CD4-positive, alpha-beta T cell treated with Interleukin-17A for 1 hour (primary cell): ENCODE data around the gene TSPO2.

Source experiments
- DNase-seq: peaks from one replicate; pipeline ENCODE4 v3.0.0-alpha.2; 2020

TSPO2 gene

DNA sequence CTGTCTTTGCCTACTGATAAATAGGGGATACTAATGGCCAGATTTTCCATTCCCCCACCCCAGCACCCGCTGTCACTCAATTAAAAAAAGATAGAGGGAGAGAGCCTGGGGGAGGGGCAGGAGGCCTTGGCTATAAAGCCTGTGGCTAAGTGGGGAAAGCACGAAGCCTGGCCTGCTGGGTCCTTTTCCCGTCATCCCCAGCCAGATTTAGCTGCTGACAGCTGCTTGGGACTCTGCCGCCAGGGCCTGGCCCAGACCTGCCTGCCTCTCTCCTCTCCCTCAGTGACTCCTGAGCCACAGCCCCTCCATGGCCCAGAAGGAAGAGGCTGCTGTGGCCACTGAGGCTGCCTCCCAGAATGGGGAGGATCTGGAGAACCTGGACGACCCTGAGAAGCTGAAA lies 10.8 kb downstream of the TSPO2 start, which contains the start of gene APOBEC2:
TSS of gene APOBEC2 (plus strand) at position 162 of the 400 bp plus-strand sequence. CDS start at position 308, 146 bp downstream.
- no peak for DNase-seq

DNA sequence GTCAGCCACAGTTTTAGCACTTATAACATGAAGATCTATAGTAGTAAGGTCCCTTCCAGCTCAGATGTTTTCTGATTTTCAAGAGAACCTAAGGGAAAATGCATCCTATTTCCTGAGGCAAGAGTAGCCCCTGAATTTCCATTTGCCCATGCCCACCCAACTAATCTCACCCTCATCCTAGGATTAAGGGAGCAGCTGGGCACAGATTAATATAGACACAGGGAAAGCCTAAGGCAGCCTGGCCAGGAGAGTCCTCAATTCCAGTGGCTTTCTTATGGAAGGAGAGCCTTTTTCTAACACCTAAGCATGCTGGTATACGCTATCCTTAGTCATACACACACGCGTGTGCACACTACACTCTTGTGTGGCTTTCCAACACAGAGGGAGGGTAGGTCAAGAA lies 12.2 kb downstream of the TSPO2 start:
- DNase-seq, result no peak

DNA sequence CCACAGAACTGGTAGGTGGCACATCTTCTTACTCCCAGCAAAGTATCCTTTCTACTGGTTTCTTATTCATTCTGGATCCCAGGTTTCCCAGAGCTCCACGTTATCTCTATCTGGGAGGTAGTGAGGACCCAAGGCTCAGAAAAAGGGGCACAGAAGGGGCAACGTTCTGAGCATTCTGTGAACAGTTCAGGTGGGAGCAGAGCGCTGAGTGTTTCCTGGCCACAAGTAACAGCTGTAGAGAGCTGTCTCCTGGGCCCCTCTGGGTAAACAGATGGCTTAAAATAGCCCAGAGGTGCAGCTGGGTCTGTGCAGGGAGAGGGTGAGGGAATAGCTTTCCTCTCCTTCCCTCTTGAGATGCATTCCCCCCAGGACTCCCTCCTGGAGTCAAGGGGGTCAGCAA lies 12.9 kb downstream of the TSPO2 start:
- no peak for DNase-seq

DNA sequence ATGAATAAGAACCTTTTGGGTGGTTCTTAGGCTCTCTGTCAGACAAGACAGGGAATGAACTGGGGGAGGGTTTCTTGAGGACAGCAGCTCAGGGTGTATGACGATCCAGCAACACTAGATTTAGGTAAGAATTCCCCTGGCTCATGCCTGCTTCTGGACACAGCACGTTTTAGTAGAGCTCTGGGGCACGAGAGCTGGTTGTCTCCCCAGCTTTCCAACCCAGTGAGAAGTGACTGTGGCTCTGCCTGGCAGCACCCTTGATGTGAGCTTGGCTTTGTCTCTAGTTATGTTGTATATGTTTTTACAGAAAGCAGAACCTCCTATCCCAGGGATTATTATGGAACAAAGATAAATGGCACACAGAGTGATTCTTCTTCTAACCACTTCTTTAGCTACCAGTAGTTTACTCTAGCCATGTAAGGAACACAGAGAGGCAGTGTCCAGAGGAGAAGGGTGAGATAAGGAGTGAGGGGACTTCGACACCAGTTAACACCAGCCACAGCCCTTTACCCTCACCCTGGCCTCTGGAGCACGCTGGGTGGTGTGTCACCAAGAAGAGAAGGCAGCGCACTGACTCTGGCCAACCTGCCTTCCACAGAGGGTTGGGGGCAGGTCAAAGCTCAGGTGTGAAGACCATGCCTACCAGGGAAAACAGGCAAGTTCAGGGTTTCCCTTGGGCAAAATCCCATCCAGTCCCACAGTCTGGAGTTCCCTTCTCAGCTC lies 14.7 kb downstream of the TSPO2 start:
- no peak for DNase-seq

DNA sequence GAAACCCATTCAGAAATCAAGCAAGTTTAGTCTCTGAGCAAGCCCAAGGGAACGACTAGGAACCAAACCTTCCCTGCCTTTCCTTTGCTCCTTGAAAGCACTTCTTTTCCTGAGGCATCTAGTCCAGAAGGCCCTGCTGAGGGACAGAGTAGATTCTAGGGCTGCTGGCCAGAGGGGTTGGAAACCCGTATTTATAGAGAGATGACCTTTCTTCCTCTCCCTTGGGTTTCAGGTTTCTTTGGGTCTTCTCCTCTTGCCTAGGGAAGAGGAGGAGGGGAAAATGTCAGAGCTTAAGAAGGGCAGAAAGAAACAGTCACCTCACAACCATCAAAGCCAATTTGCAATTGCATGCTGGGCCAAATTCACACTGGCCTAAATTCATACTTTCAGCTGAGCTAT lies 16.5 kb downstream of the TSPO2 start:
- no peak for DNase-seq

DNA sequence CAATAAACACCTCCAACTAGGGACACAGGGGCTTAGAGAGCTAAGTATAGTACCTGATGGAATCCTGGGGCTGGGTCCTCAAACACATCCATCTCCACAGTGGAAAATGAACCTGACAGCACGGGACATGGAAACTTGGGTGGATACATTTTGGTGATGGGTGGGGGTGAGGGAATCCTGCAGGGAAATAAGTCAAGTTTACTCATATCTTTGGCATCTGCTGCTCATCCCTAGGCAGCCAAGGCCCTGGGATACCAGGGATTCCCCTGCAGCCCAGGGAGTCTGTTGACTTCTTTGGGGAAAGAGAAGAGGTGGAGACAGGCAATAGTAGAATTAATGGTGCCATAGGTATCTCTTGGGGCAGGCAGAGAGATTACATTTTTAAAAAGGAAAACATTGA lies 17.3 kb downstream of the TSPO2 start:
- DNase-seq, result no peak

DNA sequence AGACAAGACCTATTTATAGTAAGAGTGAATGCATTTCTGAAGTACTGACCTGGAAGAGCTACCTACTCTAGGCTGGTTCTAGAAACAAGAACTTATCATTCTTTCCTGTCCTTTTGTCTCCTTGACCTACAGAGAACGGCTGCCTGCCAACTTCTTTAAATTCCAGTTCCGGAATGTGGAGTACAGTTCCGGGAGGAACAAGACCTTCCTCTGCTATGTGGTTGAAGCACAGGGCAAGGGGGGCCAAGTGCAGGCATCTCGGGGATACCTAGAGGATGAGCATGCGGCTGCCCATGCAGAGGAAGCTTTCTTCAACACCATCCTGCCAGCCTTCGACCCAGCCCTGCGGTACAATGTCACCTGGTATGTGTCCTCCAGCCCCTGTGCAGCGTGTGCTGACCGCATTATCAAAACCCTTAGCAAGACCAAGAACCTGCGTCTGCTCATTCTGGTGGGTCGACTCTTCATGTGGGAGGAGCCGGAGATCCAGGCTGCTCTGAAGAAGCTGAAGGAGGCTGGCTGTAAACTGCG lies 19.0 kb downstream of the TSPO2 start:
- no peak for DNase-seq

DNA sequence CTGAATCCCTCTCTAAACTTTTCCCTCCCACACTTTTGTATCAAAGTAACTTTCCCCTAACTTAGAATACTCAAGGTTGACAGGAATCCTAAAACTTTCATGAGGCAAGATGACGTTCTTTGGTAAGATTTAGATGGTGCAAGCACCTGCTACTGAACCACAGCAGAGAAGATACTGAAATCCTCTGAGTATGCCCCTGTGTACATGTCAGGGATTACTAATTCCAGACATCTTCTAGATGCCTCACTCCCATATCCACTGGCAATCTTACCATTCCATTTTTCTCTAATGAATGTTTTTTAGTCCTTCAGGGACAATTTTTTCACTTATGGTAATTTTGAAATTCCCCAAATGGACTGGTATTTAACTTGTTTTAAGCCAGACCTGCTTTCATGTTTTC lies 19.8 kb downstream of the TSPO2 start:
- no peak for DNase-seq

DNA sequence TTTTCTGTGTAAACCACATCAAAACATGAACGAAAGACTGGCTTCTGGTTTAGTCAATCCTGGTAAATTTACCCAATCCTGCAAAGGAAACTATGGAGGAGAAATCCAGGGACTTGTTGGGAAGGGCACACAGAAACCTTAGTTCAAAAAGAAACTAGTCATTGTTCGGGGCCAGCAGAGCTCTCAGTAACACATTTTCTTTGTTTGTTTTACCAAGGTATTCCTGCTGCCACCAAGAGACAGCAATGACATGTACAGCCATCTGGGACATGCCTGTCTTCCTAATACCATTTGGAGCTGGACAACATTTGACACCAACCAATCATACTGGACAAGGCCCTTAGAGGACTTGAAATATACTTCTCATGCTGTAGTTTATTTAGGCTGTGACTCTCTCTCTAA lies 21.6 kb downstream of the TSPO2 start:
- no peak for DNase-seq

DNA sequence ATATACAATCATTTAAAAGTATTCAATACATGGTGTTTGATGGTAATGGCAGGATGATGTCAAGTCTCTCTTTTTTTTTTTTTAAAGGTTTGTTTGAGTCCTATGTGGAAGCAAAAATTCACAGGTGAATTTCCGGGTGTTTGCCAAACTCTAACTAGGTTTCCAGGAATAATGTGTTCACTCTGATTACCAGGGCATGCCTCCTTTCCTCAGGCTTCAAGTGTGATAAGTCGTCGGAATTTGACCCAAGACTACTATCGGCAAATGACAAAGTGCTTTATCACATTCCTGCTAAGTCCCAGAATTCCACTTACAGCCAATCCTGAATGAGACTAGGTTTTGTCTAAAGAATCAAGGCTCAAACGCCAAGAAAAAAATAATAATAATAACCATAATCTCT lies 22.6 kb downstream of the TSPO2 start:
- DNase-seq, result no peak

DNA sequence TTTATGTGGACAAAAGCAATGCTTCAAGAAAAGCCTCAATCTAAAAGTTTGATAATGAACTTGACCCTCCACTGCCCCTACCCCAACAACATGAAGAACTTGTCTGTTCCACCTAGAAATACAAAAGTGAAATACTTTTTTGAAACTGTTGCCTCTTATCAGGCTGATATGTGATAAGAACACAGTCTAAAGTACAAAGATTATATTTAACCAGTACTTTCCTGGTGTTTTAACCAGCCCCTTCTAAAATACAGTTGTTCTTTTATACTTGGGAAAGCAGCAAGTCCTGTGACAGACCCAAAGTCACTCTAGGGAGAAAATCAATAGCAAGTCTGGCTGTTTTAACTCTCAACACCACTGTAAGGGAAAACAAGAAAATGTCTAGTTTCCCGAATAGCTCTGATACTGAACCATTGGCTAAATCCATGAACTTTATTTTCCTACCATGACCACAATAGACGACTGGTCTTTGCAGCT lies 23.3 kb downstream of the TSPO2 start:
- DNase-seq, result no peak

DNA sequence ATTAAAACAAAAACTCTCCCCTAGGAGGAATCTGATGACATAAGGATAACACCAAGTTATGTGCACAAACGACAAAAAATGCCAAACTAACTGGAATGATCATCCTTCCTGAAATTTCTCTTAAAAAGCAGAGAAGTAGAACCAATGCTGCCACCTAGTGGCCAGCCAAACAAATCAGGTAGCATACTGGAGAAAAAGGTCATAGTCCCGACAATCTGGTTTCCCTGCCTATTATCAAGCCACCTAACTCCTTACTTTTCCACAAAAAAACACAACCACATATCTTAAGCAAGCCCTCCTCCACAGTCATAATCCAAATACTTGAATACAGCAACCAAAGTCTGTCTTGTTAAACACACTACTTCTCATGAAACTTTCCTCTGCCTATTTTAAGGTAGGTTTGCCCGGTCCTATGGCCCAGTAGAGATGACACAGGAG lies 24.6 kb downstream of the TSPO2 start:
- DNase-seq, result peak; percentile 68

DNA sequence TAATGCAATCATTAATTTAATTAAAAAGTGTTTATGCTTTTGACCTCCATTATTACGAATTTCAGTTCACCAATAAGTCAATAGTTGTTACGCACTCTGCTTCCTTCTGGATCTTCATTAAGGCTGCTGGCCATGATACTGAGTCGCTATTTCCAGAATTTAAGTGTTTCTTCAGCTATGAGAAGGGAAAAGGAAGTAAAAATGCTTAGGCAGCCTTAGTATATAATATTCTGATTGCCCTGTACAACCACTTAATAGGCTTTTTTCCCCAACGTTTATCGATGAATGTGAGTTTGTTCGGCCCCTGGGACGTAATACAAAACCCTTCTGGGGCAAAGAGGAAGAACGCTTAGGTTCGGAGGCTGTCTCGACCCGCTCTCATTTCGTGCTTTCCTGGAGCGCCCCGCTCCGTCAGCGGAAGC lies 29.2 kb downstream of the TSPO2 start:
- no peak for DNase-seq

DNA sequence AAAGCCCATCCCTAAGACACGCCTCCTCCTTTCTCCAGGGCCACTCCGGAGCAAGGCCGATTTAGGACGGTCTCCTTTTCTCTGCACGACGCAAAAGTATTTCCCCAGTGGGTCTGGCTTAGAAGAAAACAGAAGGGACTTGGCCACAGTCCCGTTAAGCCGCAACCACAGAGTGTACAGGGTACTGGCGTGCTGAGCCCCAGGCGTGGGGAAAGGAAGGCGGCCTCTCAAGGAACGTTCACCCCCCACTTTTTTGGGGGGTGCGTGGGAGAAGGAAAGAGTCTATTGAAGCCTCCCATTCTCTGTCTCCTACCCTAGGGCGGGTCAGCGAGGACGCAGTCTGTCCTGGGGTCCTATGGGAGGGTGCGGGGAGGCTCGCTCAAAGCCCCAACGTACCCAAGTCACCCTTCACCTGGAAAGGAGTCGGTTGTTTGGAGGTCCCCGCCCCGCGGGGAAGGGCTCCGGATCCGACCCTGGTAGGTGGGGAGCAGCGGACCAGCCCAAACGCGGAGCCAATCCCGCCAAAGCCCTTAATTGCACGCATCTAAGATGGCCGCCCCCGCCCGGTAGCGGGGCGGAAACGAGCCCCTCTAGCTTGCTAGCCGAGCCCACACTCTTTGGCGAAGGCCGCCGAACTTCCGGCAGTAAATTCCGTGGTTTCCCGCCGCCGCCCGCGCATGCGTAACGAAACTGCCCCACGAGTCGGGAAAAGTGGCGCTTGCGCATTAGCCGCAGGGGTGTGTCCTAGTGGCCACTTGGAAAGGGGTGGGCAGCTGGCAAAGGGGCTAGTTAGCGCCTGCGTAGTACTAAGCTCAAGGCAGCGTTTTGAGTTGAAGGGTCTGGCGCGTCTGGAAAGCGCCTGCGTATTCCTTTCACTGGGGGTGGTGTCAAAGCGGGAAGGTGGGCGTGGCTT lies 29.9 kb downstream of the TSPO2 start, which contains the start of gene OARD1:
TSS of gene OARD1 (minus strand) at position 434 of the 913 bp plus-strand sequence. CDS start 722 bp downstream, outside the sequence.
- DNase-seq, result peak; percentile 100

DNA sequence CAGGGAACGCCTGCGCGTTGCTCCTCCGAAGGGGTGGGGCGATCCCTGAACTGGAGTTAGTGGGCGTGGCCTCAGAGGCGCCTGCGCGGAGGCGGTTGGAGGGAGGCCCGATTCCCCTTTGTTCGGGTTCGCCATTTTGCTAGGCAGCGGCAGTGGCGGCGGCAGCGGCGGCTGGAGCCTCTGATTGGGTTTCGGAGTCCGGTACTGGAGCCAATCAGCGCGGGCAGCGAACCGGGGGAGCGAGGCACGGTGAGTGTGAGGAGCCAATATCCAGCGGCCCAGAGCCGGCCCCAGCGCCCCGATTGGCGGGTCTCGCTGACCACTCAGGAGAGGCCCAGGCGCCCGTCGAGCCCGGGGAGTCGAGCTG lies 30.6 kb downstream of the TSPO2 start, which contains the start of gene NFYA:
TSS of gene NFYA (plus strand) at position 139 of the 367 bp plus-strand sequence. CDS start 6,116 bp downstream, outside the sequence.
- DNase-seq, result no peak

DNA sequence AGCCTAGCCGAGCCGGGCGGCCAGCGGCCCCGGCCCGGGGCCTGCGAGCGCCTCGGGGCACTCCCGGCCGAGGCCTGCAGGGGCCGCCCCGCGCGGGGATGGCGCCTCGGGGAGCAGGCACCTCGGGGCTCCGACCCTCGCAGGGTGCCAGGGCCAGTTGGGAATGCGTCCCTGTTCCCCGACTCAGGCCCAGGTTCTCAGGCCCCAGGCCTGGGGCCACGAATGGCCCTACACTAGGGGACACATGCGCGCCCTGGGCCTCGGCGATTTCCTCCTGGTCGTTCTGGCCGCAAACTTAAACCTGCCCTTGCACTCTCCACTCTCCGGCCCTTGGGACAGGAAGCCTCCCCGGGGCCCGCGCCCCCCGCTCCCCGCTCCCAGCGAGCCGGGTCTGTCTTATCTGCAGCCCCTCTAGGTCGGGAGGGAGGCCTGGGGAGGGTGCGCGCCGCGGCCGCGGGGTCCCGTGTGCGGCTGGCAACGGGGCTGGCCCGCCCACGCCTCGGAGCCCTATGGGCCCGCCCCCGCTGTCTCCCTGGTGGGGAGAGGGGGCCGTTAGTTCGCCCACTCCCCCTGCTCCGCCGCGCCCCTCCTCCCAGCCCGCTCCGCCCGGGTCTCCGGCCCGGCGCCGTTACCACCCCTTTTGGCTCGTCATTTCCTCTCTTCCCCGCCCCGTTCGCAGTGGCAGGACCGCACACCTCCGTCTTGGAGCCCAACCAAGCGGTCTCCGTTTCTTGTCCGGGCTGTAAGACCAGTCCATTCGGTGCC lies 31.1 kb downstream of the TSPO2 start:
- DNase-seq, result peak; percentile 91

DNA sequence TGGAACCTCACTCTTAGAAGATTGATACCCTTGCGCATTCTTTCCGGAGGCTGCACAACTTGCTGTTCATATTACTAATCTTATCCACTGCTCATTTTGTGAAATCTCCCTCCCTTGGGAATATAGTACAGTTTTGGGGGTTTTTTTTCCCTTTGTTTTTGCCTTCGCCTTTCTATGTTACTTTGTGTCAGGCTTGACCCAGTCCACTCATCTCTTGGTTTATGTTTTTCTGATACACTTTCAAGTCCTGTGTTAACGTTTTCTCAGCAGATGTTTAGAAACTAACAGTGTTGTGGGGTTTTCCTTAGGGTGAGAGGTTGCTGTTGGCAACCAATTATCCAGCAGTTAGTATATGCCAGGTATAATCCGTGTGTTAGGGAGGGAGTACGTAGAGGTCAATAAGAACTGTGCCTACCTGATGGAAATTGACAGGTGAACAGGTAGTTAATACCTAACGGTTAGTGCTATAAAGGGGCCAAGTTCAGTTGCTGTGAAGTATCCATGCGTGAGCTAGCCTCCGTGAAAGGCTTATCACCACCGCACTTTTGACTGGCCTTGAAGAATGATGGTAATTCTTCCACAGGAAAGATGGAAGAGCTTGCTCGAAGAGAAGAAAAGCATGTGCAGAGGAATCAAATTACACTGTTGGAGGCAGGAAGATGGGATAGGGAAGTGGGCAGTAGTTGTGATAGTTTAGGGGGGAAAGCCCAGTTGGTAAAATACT lies 31.9 kb downstream of the TSPO2 start:
- peak; percentile 70 for DNase-seq

DNA sequence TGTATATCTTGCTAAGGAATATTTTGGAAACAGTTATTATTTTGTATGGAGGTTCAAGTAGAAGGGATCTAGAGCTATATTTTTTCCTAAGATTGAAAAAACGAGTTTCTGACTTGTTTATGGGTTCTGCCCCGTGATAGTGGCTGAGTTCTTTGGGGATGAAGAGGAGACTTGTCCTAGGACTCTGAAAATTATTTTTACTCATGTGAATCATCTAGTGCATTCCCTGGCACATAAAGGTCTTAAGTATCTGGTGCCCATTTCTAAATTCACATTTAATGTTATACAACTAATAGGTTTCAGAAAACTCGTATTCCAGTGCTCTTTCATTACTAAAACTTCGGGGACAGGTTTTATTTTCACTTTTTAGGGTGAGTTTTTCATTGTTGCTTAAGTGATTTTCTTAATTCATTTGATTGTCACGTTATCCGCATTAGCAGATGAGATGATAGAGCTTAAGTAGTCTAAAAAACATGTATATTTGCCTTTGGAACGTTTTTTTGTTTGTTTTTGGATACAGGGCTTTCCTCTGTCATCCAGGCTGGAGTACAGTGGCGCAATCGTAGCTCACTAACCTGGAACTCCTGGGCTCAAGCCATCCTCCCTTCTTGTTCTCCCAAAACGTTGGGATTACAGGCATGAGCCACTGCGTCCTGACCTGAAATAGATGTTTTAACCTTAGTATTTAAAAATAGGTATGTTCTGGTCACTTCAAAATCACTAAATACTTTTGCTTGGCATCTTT lies 32.6 kb downstream of the TSPO2 start:
- no peak for DNase-seq

DNA sequence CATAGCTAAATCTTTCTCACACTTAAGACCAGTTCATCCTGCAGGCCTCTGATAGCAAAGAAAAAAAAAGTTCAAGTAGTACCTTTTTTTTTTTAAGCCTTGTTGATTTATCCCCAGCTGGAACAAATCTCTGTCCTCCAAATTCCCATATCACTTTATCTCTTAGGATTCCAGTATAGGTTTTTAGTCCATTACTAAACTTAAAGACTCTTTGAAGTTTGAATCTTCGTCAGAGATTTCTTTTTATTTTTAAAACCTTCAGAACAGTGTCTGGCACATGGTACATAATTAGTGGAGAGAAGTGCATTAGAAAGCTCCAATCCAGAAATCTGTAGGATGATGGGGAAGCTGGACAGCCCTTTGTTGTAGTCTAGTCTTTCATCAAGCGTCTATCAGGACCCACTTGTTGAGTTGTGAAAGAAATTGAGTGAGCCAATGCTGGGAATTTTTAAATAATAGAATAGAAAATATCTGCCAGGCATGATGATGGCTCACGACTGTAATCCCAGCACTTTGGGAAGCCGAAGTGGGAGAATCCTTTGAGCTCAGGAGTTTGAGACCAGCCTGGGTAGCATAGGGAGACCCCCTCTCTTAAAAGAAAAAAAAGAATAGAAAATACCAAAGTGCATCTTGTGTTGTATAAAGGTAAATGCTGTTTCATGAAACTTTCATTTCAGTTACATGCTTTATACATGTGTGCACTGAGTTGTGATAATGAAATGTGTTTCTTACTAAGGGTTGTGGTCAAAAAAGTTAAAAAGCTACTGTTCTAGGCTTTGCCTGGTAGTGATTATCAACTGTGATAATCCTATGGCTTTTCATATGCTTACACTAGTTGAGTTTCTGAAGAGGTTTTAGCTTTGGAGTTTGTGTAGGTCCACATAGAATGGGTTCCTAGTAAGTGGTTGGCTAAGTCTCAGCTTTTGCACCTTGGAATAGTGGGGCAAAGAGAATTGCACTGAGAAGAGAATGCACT lies 33.7 kb downstream of the TSPO2 start:
- no peak for DNase-seq

DNA sequence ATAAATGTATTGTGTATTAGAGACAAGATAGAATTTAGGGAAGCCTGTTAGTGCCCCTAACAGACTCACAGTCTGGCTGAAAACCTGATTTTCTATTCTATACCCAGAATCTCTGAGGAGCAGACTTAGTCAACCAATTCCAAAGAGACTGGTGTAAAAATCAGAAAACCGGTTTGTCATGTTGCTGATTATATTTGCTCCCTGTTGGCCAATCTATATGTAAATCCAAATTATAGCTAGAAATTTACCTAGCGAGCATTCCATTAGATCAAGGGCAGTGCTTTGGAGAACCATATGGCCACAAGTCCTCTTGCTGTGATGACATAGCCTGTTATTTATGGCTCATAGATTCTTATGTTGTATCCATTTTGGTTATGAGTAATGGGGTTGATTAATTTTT lies 35.3 kb downstream of the TSPO2 start:
- no peak for DNase-seq
